Activated naive CD4-positive, alpha-beta T cell treated with anti-CD3 and anti-CD28 coated beads, Interleukin-2, amount 50 U/mL, for 72 hours (primary cell): ENCODE measurements around the gene PRODH. TPM values are rescaled to one million over a fixed set of nuclear protein-coding genes. Genes with fewer than 3 reads are reported as not detected.
"Not testable (repeated sequence)": the region's sequence is repeated elsewhere in the genome, so short reads cannot be mapped to it uniquely, and the experiment has no call there.

Experiments
- ATAC-seq, 2 donors: fragments of 150-1000 bp; cut with Tn5 transposase; 2 replicates each; pipeline ENCODE4 v1.10.0; 2021; ENCODE audit warnings: mild to moderate bottlenecking in 2 of 2, moderate library complexity in 2 of 2
- DNase-seq, 2 donors: peaks; one replicate each; pipeline ENCODE4 v3.0.0; 2021 to 2022; ENCODE audit warnings: low spot score in 2 of 2
- H3K27ac Mint-ChIP-seq, 2 donors: one replicate each; pipeline ENCODE4 v1.8.0; 2022; ENCODE audit warnings: mild to moderate bottlenecking in 2 of 2, mixed read lengths in 2 of 2
- H3K36me3 Mint-ChIP-seq, 2 donors: one replicate each; pipeline ENCODE4 v1.8.0; 2022; ENCODE audit warnings: mixed read lengths in 2 of 2
- H3K9me3 Mint-ChIP-seq, 2 donors: one replicate each; pipeline ENCODE4 v1.8.0; 2022; ENCODE audit warnings: mixed read lengths in 2 of 2
- total RNA-seq, 2 donors: library from RNA; stranded (reverse); gene quantifications; one replicate each; pipeline ENCODE4 v1.2.3, GENCODE V29; 2022

PRODH gene
- total RNA-seq, 2 donors from 2014 or later = 0.45 TPM; not detected in 1

DNA sequence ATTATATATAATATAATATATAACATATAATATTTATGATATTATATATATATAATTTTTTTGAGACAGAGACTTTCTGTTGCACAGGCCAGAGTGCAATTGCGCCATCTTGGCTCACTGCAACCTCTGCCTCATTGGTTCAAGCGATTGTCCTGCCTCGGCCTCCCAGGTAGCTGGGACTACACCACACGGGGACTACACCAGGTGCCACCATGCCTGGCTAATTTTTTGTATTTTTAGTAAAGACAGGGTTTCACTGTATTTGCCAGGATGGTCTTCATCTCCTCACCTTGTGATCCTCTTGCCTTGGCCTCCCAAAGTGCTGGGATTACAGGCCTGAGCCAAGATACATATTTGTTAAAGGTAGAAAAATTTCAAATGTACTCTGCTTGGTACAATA lies 42.3 kb downstream of the PRODH start:
- not testable (repeated sequence) for DNase-seq, H3K36me3 Mint-ChIP-seq, ATAC-seq, H3K27ac Mint-ChIP-seq, H3K9me3 Mint-ChIP-seq

DNA sequence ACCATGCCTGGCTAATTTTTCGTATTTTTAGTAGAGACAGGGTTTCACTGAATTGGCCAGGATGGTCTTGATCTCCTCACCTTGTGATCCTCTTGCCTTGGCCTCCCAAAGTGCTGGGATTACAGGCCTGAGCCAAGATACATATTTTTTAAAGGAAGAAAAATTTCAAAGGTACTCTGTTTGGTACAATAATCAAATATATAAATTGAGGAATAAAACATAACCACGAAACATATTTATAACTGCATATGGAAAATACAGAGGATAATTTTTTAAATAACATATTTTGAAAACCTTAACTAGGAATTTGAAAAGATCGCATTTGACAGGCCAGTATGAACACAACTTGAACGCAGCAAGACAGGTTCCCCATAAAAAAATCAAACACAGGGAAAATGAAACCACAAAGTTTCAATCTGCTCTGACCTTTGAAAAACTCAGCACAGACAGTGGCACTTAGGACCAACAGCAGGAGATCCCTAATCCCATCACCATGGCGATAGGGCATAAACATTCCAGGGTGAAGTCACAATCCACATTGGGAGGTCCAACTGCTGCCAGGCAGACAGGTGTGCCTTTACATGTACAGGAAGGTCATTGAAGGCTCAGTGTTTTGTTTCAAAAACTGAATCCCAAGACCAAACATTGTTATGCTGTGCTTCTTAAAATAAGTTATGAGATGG lies 45.4 kb downstream of the PRODH start:
- H3K27ac Mint-ChIP-seq, H3K9me3 Mint-ChIP-seq, H3K36me3 Mint-ChIP-seq, DNase-seq: not testable (repeated sequence)
- peak in 1 of 2 donors; percentile 59 for ATAC-seq

DNA sequence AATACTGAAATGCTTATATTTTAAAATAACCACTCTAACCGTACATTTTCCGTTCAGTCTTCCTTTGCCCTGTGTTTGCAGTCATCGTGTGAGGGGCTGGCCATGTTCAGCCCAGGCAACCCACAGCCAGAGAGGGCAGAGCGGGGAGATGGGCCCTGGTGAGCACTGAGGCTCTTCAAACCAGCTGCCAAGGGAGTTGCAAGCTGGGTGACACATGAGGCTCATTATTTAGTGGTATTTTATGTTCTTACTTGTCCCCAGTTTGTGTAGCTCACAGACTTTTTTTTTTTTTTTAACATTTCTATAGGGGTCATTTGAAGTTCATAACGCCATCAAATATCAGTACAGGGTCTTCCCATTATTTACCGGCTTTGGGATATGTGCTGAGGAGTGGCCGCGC lies 48.0 kb downstream of the PRODH start:
- DNase-seq (no peak), ATAC-seq (no peak)
- Mint-ChIP-seq H3K27ac (no peak overlapping the region), H3K9me3 (peaks cover 0 to 4% of the 10 kb centered on the region in 2 donors), H3K36me3 (no peaks in the 10 kb centered on the region)

DNA sequence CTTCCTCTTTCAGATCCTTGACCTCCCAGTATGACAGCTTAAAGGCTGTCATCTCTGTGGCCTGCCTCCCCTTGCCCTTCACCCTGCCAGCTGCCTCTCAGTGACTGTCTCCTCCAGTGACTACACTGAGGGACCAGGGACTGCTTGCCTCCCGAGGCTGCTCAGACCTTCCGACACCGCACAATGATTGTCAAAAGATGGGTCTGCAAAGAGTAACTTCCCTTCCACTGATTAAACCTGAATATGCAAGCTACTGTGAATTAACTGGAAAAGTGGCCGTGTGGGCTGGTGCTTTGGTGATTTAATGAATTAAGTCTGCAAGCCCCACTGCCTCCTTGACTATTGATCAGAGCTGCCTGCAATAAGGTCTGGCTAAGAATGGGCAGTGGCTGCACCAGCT lies 51.6 kb downstream of the PRODH start:
- not testable (repeated sequence) for DNase-seq, H3K27ac Mint-ChIP-seq, ATAC-seq, H3K36me3 Mint-ChIP-seq, H3K9me3 Mint-ChIP-seq

DNA sequence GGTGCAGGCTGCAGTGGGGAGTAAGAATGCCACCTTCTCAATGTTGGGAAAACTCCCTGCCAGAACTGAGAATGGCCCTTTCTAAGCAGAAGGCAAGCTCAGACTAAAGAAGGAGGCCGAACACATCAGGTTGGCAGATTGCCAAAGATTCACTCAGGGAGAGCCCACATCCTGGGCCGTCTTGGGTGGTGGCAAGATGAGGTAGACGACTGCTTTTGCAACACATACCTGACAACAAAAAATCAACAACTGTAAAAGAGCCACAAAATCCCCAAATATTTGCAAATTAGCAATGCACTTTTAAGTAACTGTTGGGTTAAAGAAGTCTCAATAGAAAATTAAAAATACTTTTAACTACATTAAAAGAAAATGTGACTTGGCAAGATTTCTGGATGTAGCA lies 54.8 kb downstream of the PRODH start:
- not testable (repeated sequence) for ATAC-seq, H3K27ac Mint-ChIP-seq, H3K36me3 Mint-ChIP-seq, H3K9me3 Mint-ChIP-seq
- peak in 1 of 2 donors; percentile 38 for DNase-seq

Other genes with a start within 250 kb of the PRODH start
- gene DGCR6, start 30.0 kb downstream of the PRODH start, total RNA-seq = 1 to 10 TPM; 1.1 to 1.5 TPM
- gene DGCR2, start 186.1 kb upstream of the PRODH start, total RNA-seq = 10 to 100 TPM in 1 of 2 donors, 1 to 10 TPM in 1; 9.5 to 23.6 TPM
- gene TSSK2, start 195.0 kb upstream of the PRODH start, total RNA-seq = not detected
- gene ESS2, start 208.4 kb upstream of the PRODH start, total RNA-seq = 10 to 100 TPM; 16.5 to 21.5 TPM
- gene GSC2, start 214.0 kb upstream of the PRODH start, total RNA-seq = not detected
- gene SLC25A1, start 242.4 kb upstream of the PRODH start, total RNA-seq = 10 to 100 TPM; 59.1 to 61.3 TPM